T-helper 2 cell treated with Interferon-gamma antibody and Interleukin-4, amounts not matched to agents 100 ng/mL and 5 ng/mL, for 36 hours (primary cell): ENCODE results near the gene ZGPAT. TPM values are rescaled to one million over a fixed set of nuclear protein-coding genes. Genes with fewer than 3 reads are reported as not detected.

ENCODE experiments used
- intact Hi-C: fragments of 100-400 bp; cut with micrococcal nuclease; formaldehyde crosslinking; loops from one replicate; pipeline ENCODE4 v1.15.1; 2023
- total RNA-seq: library from RNA; stranded (reverse); gene quantifications from 2 replicates; pipeline ENCODE4 v1.2.3, GENCODE V29; 2022

ZGPAT gene
- total RNA-seq, 1 donor from 2014 or later: 41.6 TPM

GRCh38 chr20:63732118-63733095 is 24.6 kb downstream of the ZGPAT start:
- intact Hi-C loops: loop anchor here (10.0 kb wide), 1 partner anchor 132 kb away; the partner anchor contains the start of genes ABHD16B and TPD52L2

- intact Hi-C loops: loop anchor here (10.0 kb wide), 1 partner anchor 132 kb away; the partner anchor contains the start of genes ABHD16B and TPD52L2
Observed at GRCh38 chr20:63733117-63733516, 25.3 kb downstream of the ZGPAT start.

- intact Hi-C loops: loop anchor here (10.0 kb wide), 1 partner anchor 131 kb away; the partner anchor contains the start of genes ABHD16B and TPD52L2
Observed at GRCh38 chr20:63733579-63734081, 25.8 kb downstream of the ZGPAT start.

- intact Hi-C loops: loop anchor here (10.0 kb wide), 1 partner anchor 130 kb away; the partner anchor contains the start of genes ABHD16B and TPD52L2
Observed at GRCh38 chr20:63734111-63734945, 26.5 kb downstream of the ZGPAT start.

- intact Hi-C loops: loop anchor here (5.0 to 10.0 kb wide), 2 partner anchors 93 to 130 kb away; partner anchors contain the start of genes ABHD16B and TPD52L2
Observed at GRCh38 chr20:63734946-63735858, 27.4 kb downstream of the ZGPAT start.

- intact Hi-C loops: loop anchor here (2.0 to 10.0 kb wide), 3 partner anchors 29 to 129 kb away; partner anchors contain the start of genes ABHD16B, ARFRP1 and TPD52L2
Observed at GRCh38 chr20:63735859-63736718, 28.2 kb downstream of the ZGPAT start, which contains the start of gene LIME1. Gene LIME1 (plus strand): TSS chr20:63736664. CDS start chr20:63737550, 886 bp downstream.

- intact Hi-C loops: loop anchor here (2.0 to 10.0 kb wide), 3 partner anchors 30 to 128 kb away; partner anchors contain the start of genes ABHD16B, ARFRP1 and TPD52L2
Observed at GRCh38 chr20:63736893-63737694, 29.3 kb downstream of the ZGPAT start.

GRCh38 chr20:63737695-63737944 is 29.8 kb downstream of the ZGPAT start:
- intact Hi-C loops: loop anchor here (2.0 to 10.0 kb wide), 3 partner anchors 31 to 127 kb away; partner anchors contain the start of genes ABHD16B, ARFRP1 and TPD52L2

GRCh38 chr20:63737945-63738686 is 30.3 kb downstream of the ZGPAT start:
- intact Hi-C loops: loop anchor here (2.0 to 10.0 kb wide), 3 partner anchors 31 to 127 kb away; partner anchors contain the start of genes ABHD16B, ARFRP1 and TPD52L2

- intact Hi-C loops: loop anchor here (5.0 to 10.0 kb wide), 2 partner anchors 96 to 126 kb away; partner anchors contain the start of genes ABHD16B and TPD52L2
Observed at GRCh38 chr20:63738687-63739129, 30.9 kb downstream of the ZGPAT start.

- intact Hi-C loops: loop anchor here (5.0 to 10.0 kb wide), 2 partner anchors 97 to 125 kb away; partner anchors contain the start of genes ABHD16B and TPD52L2
Observed at GRCh38 chr20:63739130-63740069, 31.6 kb downstream of the ZGPAT start, which contains the start of gene SLC2A4RG. Gene SLC2A4RG (plus strand): TSS chr20:63739776. CDS start chr20:63739913, 137 bp downstream.

- intact Hi-C loops: no loop called here
Observed at GRCh38 chr20:63740070-63740626, 32.3 kb downstream of the ZGPAT start.

- intact Hi-C loops: no loop called here
Observed at GRCh38 chr20:63740627-63741353, 33.0 kb downstream of the ZGPAT start.

- intact Hi-C loops: no loop called here
Observed at GRCh38 chr20:63741354-63741675, 33.5 kb downstream of the ZGPAT start.
